Left ventricle myocardium inferior (tissue), 1 donor: Measurements from ENCODE around the gene ATPAF1. TPM values are rescaled to one million over a fixed set of nuclear protein-coding genes. Genes with fewer than 3 reads are reported as not detected.

Source experiments
- DNase-seq: peaks from one replicate; pipeline ENCODE4 v3.0.0-alpha.2; 2020
- H3K27ac ChIP-seq: fragments of 200-600 bp; replicated peaks from 2 replicates; pipeline ENCODE4 v1.8.0; 2021
- H3K27me3 ChIP-seq: fragments of 200-600 bp; 2 replicates; pipeline ENCODE4 v1.8.0; 2021; ENCODE audit warnings: low read depth
- H3K36me3 ChIP-seq: fragments of 200-600 bp; 2 replicates; pipeline ENCODE4 v1.8.0; 2021
- H3K4me1 ChIP-seq: fragments of 200-600 bp; 2 replicates; pipeline ENCODE4 v1.8.0; 2021
- H3K4me3 ChIP-seq: fragments of 200-600 bp; 2 replicates; pipeline ENCODE4 v1.8.0; 2021; ENCODE audit warnings: mild to moderate bottlenecking, moderate library complexity
- H3K9me3 ChIP-seq: fragments of 200-600 bp; replicated peaks from 2 replicates; pipeline ENCODE4 v1.8.0; 2021
- intact Hi-C: fragments of 100-400 bp; cut with micrococcal nuclease; formaldehyde crosslinking; loops from one replicate; pipeline ENCODE4 v1.11.0; 2022
- total RNA-seq: library from RNA; stranded (reverse); fragmentation: NEBNext Ultra II Directional; extraction: Animal tissue kit (Norgen Biotek cat#: 25700); gene quantifications from one replicate; pipeline ENCODE4 v1.2.1, GENCODE V29; 2021
- TF ChIP-seq, protein P1 (sequence below): fragments of 200-600 bp; IDR thresholded peaks from 2 replicates; pipeline ENCODE4 v1.8.0; 2021; ENCODE audit warnings: antibody characterized with exemption, mild to moderate bottlenecking, borderline replicate concordance
- donor health status: DM: no; HTN: yes; CAD: no; lungs with severe emphysema.

The ATPAF1 gene
- total RNA-seq, 1 donor from 2014 or later: 235 TPM

DNA sequence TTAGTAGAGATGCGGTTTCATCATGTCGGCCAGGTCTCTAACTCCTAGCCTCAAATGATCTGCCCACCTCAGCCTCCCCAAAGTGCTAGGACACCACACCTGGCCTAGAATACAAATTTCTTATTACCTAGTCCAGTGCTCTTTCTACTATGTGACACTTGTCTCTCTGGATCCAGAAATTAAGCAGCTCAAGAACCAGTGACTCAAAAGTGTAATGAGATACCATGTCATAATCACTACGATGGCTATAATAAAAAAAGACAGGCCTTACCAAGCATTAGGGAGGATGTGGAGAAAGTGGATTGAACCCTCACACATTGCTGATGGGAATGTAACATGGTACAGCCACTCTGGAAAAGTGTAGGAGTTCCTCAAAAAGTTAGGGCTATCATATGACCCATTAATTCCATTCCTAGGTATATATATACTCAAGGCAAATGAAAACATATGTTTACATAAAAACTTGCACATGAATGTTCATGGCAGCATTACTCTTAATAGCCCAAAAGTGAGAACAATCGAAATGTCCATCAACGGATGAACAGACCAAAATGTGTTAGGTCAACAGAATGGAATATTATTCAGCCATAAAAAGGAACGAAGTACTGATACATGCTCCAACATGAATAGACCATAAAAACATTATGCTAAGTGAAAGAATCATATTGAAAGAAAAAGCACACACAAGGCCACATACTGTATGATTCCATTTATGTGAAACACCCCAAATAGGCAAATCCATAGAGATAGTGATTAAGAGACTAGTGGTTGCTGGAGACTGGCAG is 11.8 kb upstream of the ATPAF1 start:
- DNase-seq: no peak
- H3K4me3 ChIP-seq: no peak overlapping the region
- TF ChIP-seq, protein P1, sequence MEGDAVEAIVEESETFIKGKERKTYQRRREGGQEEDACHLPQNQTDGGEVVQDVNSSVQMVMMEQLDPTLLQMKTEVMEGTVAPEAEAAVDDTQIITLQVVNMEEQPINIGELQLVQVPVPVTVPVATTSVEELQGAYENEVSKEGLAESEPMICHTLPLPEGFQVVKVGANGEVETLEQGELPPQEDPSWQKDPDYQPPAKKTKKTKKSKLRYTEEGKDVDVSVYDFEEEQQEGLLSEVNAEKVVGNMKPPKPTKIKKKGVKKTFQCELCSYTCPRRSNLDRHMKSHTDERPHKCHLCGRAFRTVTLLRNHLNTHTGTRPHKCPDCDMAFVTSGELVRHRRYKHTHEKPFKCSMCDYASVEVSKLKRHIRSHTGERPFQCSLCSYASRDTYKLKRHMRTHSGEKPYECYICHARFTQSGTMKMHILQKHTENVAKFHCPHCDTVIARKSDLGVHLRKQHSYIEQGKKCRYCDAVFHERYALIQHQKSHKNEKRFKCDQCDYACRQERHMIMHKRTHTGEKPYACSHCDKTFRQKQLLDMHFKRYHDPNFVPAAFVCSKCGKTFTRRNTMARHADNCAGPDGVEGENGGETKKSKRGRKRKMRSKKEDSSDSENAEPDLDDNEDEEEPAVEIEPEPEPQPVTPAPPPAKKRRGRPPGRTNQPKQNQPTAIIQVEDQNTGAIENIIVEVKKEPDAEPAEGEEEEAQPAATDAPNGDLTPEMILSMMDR: no peak
- peaks cover 92% of the 10 kb centered on the region for H3K36me3 ChIP-seq
- H3K4me1 ChIP-seq: peaks cover 11% of the 10 kb centered on the region
- no peaks in the 10 kb centered on the region for H3K27me3 ChIP-seq
- H3K9me3 ChIP-seq: no peaks in the 10 kb centered on the region
- H3K27ac ChIP-seq: no peak overlapping the region
- intact Hi-C loops: no loop called here

DNA sequence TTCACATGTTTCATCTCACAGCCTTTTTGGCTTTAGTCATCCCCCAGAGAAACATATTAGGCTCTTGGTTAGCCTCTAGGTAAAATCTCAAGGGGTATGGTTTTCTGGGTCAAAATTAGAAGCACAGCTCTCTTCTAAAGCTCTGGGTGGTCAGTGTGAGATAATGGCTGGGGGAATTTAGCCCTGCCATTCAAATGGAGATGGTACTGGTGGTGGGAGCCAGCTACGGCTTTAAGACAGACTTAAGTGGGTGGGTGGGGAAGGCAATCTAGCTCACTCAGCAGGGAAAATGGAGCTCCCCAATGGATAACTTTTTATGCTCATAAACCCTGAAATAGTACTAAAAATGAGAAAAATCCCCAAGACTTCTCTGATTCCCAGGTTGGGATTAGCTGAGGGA is 9.2 kb upstream of the ATPAF1 start:
- intact Hi-C loops: no loop called here
- peaks cover 73% of the 10 kb centered on the region for H3K36me3 ChIP-seq
- H3K4me3 ChIP-seq: no peak overlapping the region
- no peak for DNase-seq
- no peak overlapping the region for H3K27ac ChIP-seq
- TF ChIP-seq, protein P1: no peak
- H3K27me3 ChIP-seq: no peaks in the 10 kb centered on the region
- H3K4me1 ChIP-seq: peaks cover 7% of the 10 kb centered on the region
- no peaks in the 10 kb centered on the region for H3K9me3 ChIP-seq

DNA sequence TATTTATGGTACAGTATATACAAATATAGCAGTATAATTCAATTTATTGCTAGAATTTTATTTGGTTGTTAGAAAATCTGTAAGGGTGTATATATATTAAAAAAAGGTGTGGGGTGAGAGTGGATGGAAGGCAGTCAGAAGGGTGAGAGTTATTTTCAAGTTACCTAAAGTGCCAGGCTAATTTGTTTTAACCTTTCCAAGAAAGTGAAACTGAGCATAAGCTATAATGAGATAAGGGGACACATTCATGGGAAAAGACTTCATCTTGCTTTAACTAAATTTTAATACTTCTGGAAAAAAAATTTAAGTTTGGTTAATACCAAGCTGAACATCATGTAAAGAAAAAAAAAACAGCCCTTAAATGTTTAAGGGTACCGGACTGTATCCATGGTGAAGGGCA is 8.4 kb upstream of the ATPAF1 start:
- H3K4me3 ChIP-seq: no peak overlapping the region
- intact Hi-C loops: no loop called here

DNA sequence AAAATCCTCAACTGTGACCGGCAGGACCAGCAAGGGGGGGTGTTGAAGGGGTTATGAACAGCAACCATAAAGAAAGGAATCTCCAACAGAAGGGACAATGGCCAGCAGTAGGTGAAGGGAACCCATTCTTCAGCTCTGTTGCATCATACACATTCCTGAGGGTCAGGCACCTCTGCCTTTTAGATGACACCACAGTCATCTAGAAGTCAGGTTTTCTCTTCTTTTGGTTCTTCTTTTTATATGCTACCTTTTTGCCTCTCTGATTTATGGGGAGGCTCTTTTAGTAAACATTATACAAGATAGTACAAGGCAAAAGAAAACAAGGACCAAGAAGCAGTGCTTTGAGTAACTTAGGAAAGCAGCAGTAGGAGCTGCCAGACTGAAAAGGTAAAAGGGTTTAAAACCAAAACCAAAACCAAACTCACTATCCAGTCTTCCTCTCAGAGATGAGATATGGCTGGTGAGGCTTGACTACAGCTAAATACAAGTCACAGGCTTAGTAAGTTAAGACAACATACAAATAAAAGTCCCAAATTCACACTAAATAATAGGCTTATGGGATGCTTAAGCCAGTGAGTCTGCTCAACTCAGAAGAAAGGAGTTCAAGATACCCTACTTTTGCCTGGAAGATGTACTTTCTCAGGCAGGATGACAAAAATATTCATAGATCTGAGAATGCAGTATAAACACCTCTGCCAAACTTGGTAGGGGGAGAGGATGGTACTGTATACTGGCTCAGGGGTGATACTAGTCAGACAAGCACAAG is 7.6 kb upstream of the ATPAF1 start:
- intact Hi-C loops: no loop called here
- DNase-seq: no peak
- Histone ChIP-seq H3K9me3 (no peaks in the 10 kb centered on the region), H3K27me3 (no peaks in the 10 kb centered on the region), H3K4me1 (no peaks in the 10 kb centered on the region), H3K36me3 (peaks cover 57% of the 10 kb centered on the region), H3K4me3 (no peak overlapping the region), H3K27ac (no peak overlapping the region)
- TF ChIP-seq, protein P1: no peak

More for the DNA sequence above, 8.4 kb upstream of the ATPAF1 start:
- no peak for DNase-seq
- Histone ChIP-seq H3K9me3 (no peaks in the 10 kb centered on the region), H3K4me1 (no peaks in the 10 kb centered on the region), H3K36me3 (peaks cover 65% of the 10 kb centered on the region), H3K27me3 (no peaks in the 10 kb centered on the region), H3K27ac (no peak overlapping the region)
- TF ChIP-seq, protein P1: no peak

DNA sequence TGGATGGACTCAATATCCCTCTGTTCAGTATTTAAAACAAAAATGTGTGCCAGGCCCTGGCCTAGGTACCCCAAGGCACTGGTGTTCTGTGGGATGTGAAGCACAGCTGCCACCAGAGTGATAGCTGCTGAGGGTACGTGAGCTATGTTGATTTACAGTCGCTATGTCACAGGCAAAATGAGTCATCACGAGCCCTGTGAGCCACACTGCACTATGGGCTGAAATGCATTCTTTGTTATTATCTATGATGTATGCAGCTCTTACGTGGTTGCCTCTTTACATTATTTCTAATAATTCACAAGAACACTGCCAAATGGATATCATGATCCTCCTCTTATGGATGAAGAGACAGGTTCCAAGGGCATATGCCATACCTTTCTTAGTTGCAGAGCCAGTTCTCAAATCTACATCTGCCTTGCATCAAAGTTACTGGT is 5.6 kb upstream of the ATPAF1 start:
- H3K27ac ChIP-seq: no peak overlapping the region
- H3K27me3 ChIP-seq: no peaks in the 10 kb centered on the region
- intact Hi-C loops: no loop called here

More for the DNA sequence above, 5.6 kb upstream of the ATPAF1 start:
- TF ChIP-seq, protein P1: no peak
- Histone ChIP-seq H3K4me3 (no peak overlapping the region), H3K9me3 (no peaks in the 10 kb centered on the region), H3K36me3 (peaks cover 39% of the 10 kb centered on the region), H3K4me1 (no peaks in the 10 kb centered on the region)
- DNase-seq: no peak
